ENCODE results near the gene C17orf107.

The C17orf107 gene

DNA sequence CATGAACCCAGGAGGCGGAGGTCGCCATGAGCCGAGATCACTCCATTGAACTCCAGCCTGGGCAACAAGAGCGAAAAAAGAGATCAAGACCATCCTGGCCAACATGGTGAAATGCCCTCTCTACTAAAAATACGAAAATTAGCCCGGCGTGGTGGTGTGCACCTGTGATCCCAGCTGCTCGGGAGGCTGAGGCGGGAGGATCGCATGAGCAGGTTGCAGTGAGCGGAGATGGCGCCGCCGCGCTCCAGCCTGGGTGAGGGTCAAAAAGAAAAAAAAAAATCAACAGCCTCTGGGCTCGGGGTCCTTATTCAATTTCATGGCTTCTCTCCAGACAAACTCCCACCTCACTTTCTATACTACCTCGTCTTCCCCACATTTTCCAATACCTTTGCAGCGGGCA is 29.5 kb downstream of the C17orf107 start:
- Histone ChIP-seq H3K4me3 (ENCODE audit: low read length) (no peak overlapping the region), H4K5ac (ENCODE audit: low read length) (no peak overlapping the region), H3K36me3 (ENCODE audit: control insufficient read depth, insufficient read depth, low read length) (no peaks in the 10 kb centered on the region), H3K4me2 (ENCODE audit: low read length) (no peak overlapping the region), H3K79me1 (ENCODE audit: low read length) (no peaks in the 10 kb centered on the region), H3K27me3 (ENCODE audit: insufficient read depth, low read length, poor library complexity) (no peaks in the 10 kb centered on the region), H2BK120ac (ENCODE audit: low read depth, low read length) (no peak overlapping the region), H3K79me2 (ENCODE audit: control insufficient read depth, insufficient read depth, low read length) (no peaks in the 10 kb centered on the region), H3K4ac (ENCODE audit: low read depth, low read length) (no peak overlapping the region), H2BK5ac (ENCODE audit: low read length) (no peak overlapping the region), H3K23ac (ENCODE audit: low read length) (no peak overlapping the region), H2AK5ac (ENCODE audit: low read length) (no peak overlapping the region), H3K4me1 (ENCODE audit: control insufficient read depth, low read depth, low read length) (no peaks in the 10 kb centered on the region), H3K9ac (ENCODE audit: low read length) (no peak overlapping the region), H3K56ac (ENCODE audit: low read length) (no peak overlapping the region), H3K27ac (ENCODE audit: low read depth, low read length) (no peak overlapping the region), H2BK15ac (replicated peaks; ENCODE audit: low read depth) (no peak overlapping the region), H4K8ac (ENCODE audit: low read depth, low read length) (no peak overlapping the region), H3K18ac (ENCODE audit: low read length) (no peak overlapping the region)
- no CpG with 5 or more reads among the region's 18 CpGs for WGBS (ENCODE audit: extremely low coverage, insufficient coverage, low lambda C conversion rate)
- DNase-seq: no peak

DNA sequence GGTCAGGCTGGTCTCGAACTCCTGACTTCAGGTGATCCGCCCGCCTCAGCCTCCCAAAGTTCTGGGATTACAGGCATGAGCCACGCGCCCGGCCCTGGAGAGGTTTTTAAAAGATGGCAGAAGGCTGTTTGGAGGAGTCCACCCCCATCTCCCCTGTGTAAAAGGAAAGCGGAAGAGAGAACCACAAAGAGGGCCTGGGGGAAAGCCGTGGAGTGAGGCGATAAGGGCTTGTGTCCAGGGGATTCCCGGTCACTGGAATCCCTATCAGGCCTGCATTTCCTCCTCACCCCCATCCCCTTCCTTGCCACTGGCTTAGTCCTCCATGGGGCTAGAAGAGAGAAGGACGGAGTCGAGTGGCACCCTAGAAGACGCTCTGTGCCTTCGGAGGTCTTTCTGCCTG is 32.6 kb downstream of the C17orf107 start, which contains the start of gene GP1BA:
Gene GP1BA (plus strand): TSS at position 315 of the 400 bp plus-strand sequence. CDS start 328 bp downstream, outside the sequence.
- Histone ChIP-seq H3K27me3 (ENCODE audit: insufficient read depth, low read length, poor library complexity) (no peaks in the 10 kb centered on the region), H3K79me2 (ENCODE audit: control insufficient read depth, insufficient read depth, low read length) (no peaks in the 10 kb centered on the region), H3K27ac (ENCODE audit: low read depth, low read length) (no peak within 1 kb of the TSS), H3K23ac (ENCODE audit: low read length) (no peak within 1 kb of the TSS), H3K18ac (ENCODE audit: low read length) (no peak within 1 kb of the TSS), H2AK5ac (ENCODE audit: low read length) (no peak within 1 kb of the TSS), H2BK5ac (ENCODE audit: low read length) (no peak within 1 kb of the TSS), H3K4me1 (ENCODE audit: control insufficient read depth, low read depth, low read length) (no peaks in the 10 kb centered on the region), H4K8ac (ENCODE audit: low read depth, low read length) (no peak within 1 kb of the TSS), H3K4me3 (ENCODE audit: low read length) (no peak within 1 kb of the TSS), H3K36me3 (ENCODE audit: control insufficient read depth, insufficient read depth, low read length) (no peaks in the 10 kb centered on the region), H3K79me1 (ENCODE audit: low read length) (no peaks in the 10 kb centered on the region), H3K9ac (ENCODE audit: low read length) (no peak within 1 kb of the TSS), H4K5ac (ENCODE audit: low read length) (no peak within 1 kb of the TSS), H3K4ac (ENCODE audit: low read depth, low read length) (no peak within 1 kb of the TSS), H2BK120ac (ENCODE audit: low read depth, low read length) (no peak within 1 kb of the TSS), H2BK15ac (replicated peaks; ENCODE audit: low read depth) (no peak within 1 kb of the TSS), H3K4me2 (ENCODE audit: low read length) (no peak within 1 kb of the TSS), H3K56ac (ENCODE audit: low read length) (no peak within 1 kb of the TSS)
- DNase-seq: no peak
- WGBS (ENCODE audit: extremely low coverage, insufficient coverage, low lambda C conversion rate): no CpG with 5 or more reads among the region's 14 CpGs

- DNase-seq: no peak
- WGBS (ENCODE audit: extremely low coverage, insufficient coverage, low lambda C conversion rate): no CpG with 5 or more reads among the region's 12 CpGs
- Histone ChIP-seq H2BK5ac (ENCODE audit: low read length) (no peak overlapping the region), H3K27me3 (ENCODE audit: insufficient read depth, low read length, poor library complexity) (no peaks in the 10 kb centered on the region), H3K56ac (ENCODE audit: low read length) (no peak overlapping the region), H3K79me1 (ENCODE audit: low read length) (no peaks in the 10 kb centered on the region), H3K9ac (ENCODE audit: low read length) (no peak overlapping the region), H3K18ac (ENCODE audit: low read length) (no peak overlapping the region), H3K4me3 (ENCODE audit: low read length) (no peak overlapping the region), H3K36me3 (ENCODE audit: control insufficient read depth, insufficient read depth, low read length) (no peaks in the 10 kb centered on the region), H4K8ac (ENCODE audit: low read depth, low read length) (no peak overlapping the region), H2BK120ac (ENCODE audit: low read depth, low read length) (no peak overlapping the region), H4K5ac (ENCODE audit: low read length) (no peak overlapping the region), H2AK5ac (ENCODE audit: low read length) (no peak overlapping the region), H3K79me2 (ENCODE audit: control insufficient read depth, insufficient read depth, low read length) (no peaks in the 10 kb centered on the region), H3K23ac (ENCODE audit: low read length) (no peak overlapping the region), H2BK15ac (replicated peaks; ENCODE audit: low read depth) (no peak overlapping the region), H3K4me2 (ENCODE audit: low read length) (no peak overlapping the region), H3K4me1 (ENCODE audit: control insufficient read depth, low read depth, low read length) (no peaks in the 10 kb centered on the region), H3K27ac (ENCODE audit: low read depth, low read length) (no peak overlapping the region), H3K4ac (ENCODE audit: low read depth, low read length) (no peak overlapping the region)
These were observed 33.4 kb downstream of the C17orf107 start for GRCh38 chr17:4932756-4933155.

- Histone ChIP-seq H2AK5ac (ENCODE audit: low read length) (no peak overlapping the region), H3K79me2 (ENCODE audit: control insufficient read depth, insufficient read depth, low read length) (peaks cover 4% of the 10 kb centered on the region), H2BK5ac (ENCODE audit: low read length) (no peak overlapping the region), H3K27ac (ENCODE audit: low read depth, low read length) (no peak overlapping the region), H3K4me3 (ENCODE audit: low read length) (no peak overlapping the region), H3K56ac (ENCODE audit: low read length) (no peak overlapping the region), H3K36me3 (ENCODE audit: control insufficient read depth, insufficient read depth, low read length) (no peaks in the 10 kb centered on the region), H4K5ac (ENCODE audit: low read length) (no peak overlapping the region), H2BK15ac (replicated peaks; ENCODE audit: low read depth) (no peak overlapping the region), H3K18ac (ENCODE audit: low read length) (no peak overlapping the region), H3K23ac (ENCODE audit: low read length) (no peak overlapping the region), H3K4ac (ENCODE audit: low read depth, low read length) (no peak overlapping the region), H2BK120ac (ENCODE audit: low read depth, low read length) (no peak overlapping the region), H3K79me1 (ENCODE audit: low read length) (peaks cover 5% of the 10 kb centered on the region), H4K8ac (ENCODE audit: low read depth, low read length) (no peak overlapping the region), H3K27me3 (ENCODE audit: insufficient read depth, low read length, poor library complexity) (no peaks in the 10 kb centered on the region), H3K4me2 (ENCODE audit: low read length) (no peak overlapping the region), H3K4me1 (ENCODE audit: control insufficient read depth, low read depth, low read length) (peaks cover under 1% of the 10 kb centered on the region), H3K9ac (ENCODE audit: low read length) (no peak overlapping the region)
- no CpG with 5 or more reads among the region's 16 CpGs for WGBS (ENCODE audit: extremely low coverage, insufficient coverage, low lambda C conversion rate)
- DNase-seq: no peak
These were observed 34.3 kb downstream of the C17orf107 start for GRCh38 chr17:4933646-4934045.

- Histone ChIP-seq H3K27me3 (ENCODE audit: insufficient read depth, low read length, poor library complexity) (no peaks in the 10 kb centered on the region), H3K9ac (ENCODE audit: low read length) (no peak overlapping the region), H2BK120ac (ENCODE audit: low read depth, low read length) (no peak overlapping the region), H3K56ac (ENCODE audit: low read length) (peak overlapping the region; percentile 62), H3K23ac (ENCODE audit: low read length) (no peak overlapping the region), H3K4me2 (ENCODE audit: low read length) (no peak overlapping the region), H4K5ac (ENCODE audit: low read length) (no peak overlapping the region), H4K8ac (ENCODE audit: low read depth, low read length) (no peak overlapping the region), H3K18ac (ENCODE audit: low read length) (no peak overlapping the region), H3K4me1 (ENCODE audit: control insufficient read depth, low read depth, low read length) (peaks cover 3% of the 10 kb centered on the region), H3K27ac (ENCODE audit: low read depth, low read length) (no peak overlapping the region), H3K4me3 (ENCODE audit: low read length) (no peak overlapping the region), H3K79me2 (ENCODE audit: control insufficient read depth, insufficient read depth, low read length) (peaks cover 10% of the 10 kb centered on the region), H2BK15ac (replicated peaks; ENCODE audit: low read depth) (no peak overlapping the region), H3K4ac (ENCODE audit: low read depth, low read length) (no peak overlapping the region), H2BK5ac (ENCODE audit: low read length) (no peak overlapping the region), H3K79me1 (ENCODE audit: low read length) (peaks cover 9% of the 10 kb centered on the region), H3K36me3 (ENCODE audit: control insufficient read depth, insufficient read depth, low read length) (no peaks in the 10 kb centered on the region), H2AK5ac (ENCODE audit: low read length) (no peak overlapping the region)
- DNase-seq: peak; percentile 77
- WGBS (ENCODE audit: extremely low coverage, insufficient coverage, low lambda C conversion rate): no CpG with 5 or more reads among the region's 14 CpGs
These were observed 35.0 kb downstream of the C17orf107 start for GRCh38 chr17:4934173-4934979.

DNA sequence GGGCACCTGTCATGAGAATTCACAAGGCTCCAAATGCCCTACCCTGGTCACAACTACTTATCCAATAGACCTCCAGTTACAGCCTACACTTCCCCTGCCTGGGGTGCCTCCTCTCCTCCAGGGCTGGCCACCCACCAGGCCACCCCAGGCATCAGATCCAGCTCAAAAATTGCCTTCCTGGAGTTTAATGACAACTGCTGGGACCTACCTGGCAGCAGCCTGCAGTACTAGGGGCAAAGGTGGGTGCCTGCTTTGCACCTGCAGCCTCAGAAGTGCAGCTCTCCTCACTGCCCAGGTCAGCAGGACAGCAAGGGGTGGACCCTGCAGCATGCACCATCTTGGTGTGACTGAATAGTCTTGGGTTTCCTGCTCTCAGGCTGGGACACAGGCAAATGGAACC is 36.3 kb downstream of the C17orf107 start:
- Histone ChIP-seq H2BK5ac (ENCODE audit: low read length) (no peak overlapping the region), H3K56ac (ENCODE audit: low read length) (no peak overlapping the region), H3K27ac (ENCODE audit: low read depth, low read length) (no peak overlapping the region), H3K4ac (ENCODE audit: low read depth, low read length) (no peak overlapping the region), H3K36me3 (ENCODE audit: control insufficient read depth, insufficient read depth, low read length) (no peaks in the 10 kb centered on the region), H3K27me3 (ENCODE audit: insufficient read depth, low read length, poor library complexity) (no peaks in the 10 kb centered on the region), H2BK120ac (ENCODE audit: low read depth, low read length) (no peak overlapping the region), H4K5ac (ENCODE audit: low read length) (no peak overlapping the region), H3K4me3 (ENCODE audit: low read length) (no peak overlapping the region), H3K9ac (ENCODE audit: low read length) (no peak overlapping the region), H3K4me2 (ENCODE audit: low read length) (no peak overlapping the region), H2BK15ac (replicated peaks; ENCODE audit: low read depth) (no peak overlapping the region), H2AK5ac (ENCODE audit: low read length) (no peak overlapping the region), H3K23ac (ENCODE audit: low read length) (no peak overlapping the region), H3K18ac (ENCODE audit: low read length) (no peak overlapping the region), H3K79me1 (ENCODE audit: low read length) (peaks cover 9% of the 10 kb centered on the region), H4K8ac (ENCODE audit: low read depth, low read length) (no peak overlapping the region), H3K4me1 (ENCODE audit: control insufficient read depth, low read depth, low read length) (peaks cover 3% of the 10 kb centered on the region), H3K79me2 (ENCODE audit: control insufficient read depth, insufficient read depth, low read length) (peaks cover 10% of the 10 kb centered on the region)
- no peak for DNase-seq

Measured in mesendoderm (in vitro differentiated cells).